A549 (cell line): Measurements from ENCODE around the gene HLA-DOA. TPM values are rescaled to one million over a fixed set of nuclear protein-coding genes. Genes with fewer than 3 reads are reported as not detected.

ENCODE experiments used
- ATAC-seq, 2 experiments: fragments of 200-7000 bp in 1 of 2; fragments of >200 bp in 1 of 2; cut with Nextera tagmentation in 1 of 2; cut with Tn5 transposase in 1 of 2; 3 replicates each; pipeline versions ENCODE4 v1.8.0 to v1.9.1; 2018 to 2020; ENCODE audit warnings: mild to moderate bottlenecking in 1 of 2, moderate library complexity in 1 of 2
- CTCF ChIA-PET: fragments of 300-600 bp; sonication (Branson Sonifier 250); formaldehyde crosslinking; extraction: SDS; loops from one replicate; lab custom pipeline; 2021; ENCODE audit warnings: antibody characterized with exemption, inconsistent platforms; lab: Yijun Ruan, JAX
- POLR2A ChIA-PET: fragments of 350-600 bp; formaldehyde crosslinking; extraction: SDS; loops from one replicate; lab custom pipeline; 2021; ENCODE audit warnings: antibody characterized with exemption, inconsistent platforms; lab: Yijun Ruan, JAX
- DNase-seq, 2 experiments: peaks; one replicate each; pipeline versions ENCODE4 v3.0.0 to v3.0.0-alpha.2; 2011 to 2016; ENCODE audit warnings: low read depth in 1 of 2, low spot score in 1 of 2
- FAIRE-seq: peaks from 2 replicates; lab custom pipeline; 2011; peaks lifted over from hg19 to GRCh38; lab: Jason Lieb, UNC
- H3K27ac ChIP-seq, 2 experiments: fragments of >200 bp; sonication (Bioruptor Twin); formaldehyde crosslinking; 3 replicates each; pipeline ENCODE4 v1.5.1; 2016 to 2017
- H3K4me1 ChIP-seq: fragments of >200 bp; sonication (Bioruptor Twin); formaldehyde crosslinking; 3 replicates; pipeline ENCODE4 v1.6.1; 2016
- H3K4me2 ChIP-seq: fragments of >200 bp; sonication (Bioruptor Twin); formaldehyde crosslinking; 3 replicates; pipeline ENCODE4 v1.6.1; 2016
- H3K4me3 ChIP-seq: fragments of >200 bp; sonication (Bioruptor Twin); formaldehyde crosslinking; 3 replicates; pipeline ENCODE4 v1.5.1; 2016
- H3K9me3 ChIP-seq: fragments of >200 bp; sonication (Bioruptor Twin); formaldehyde crosslinking; 3 replicates; pipeline ENCODE4 v1.6.1; 2016
- CBX2 ChIP-seq: fragments of 200-600 bp; sonication (generic); IDR thresholded peaks from 2 replicates; pipeline ENCODE4 v1.6.1; 2016; ENCODE audit warnings: low read depth, mild to moderate bottlenecking, borderline replicate concordance
- CHD2 ChIP-seq: fragments of 150-350 bp; IDR thresholded peaks from 2 replicates; pipeline ENCODE4 v1.6.1; 2014; ENCODE audit warnings: low read length; ENCODE audit not compliant: partially characterized antibody
- EHF ChIP-seq: fragments of 250-450 bp; sonication (Bioruptor Pico); IDR thresholded peaks from 2 replicates; pipeline ENCODE4 v1.5.0; 2020; ENCODE audit warnings: mild to moderate bottlenecking
- EHMT2 ChIP-seq: fragments of 200-600 bp; sonication (generic); IDR thresholded peaks from 2 replicates; pipeline ENCODE4 v1.6.1; 2016; ENCODE audit warnings: antibody characterized with exemption, low read depth, mild to moderate bottlenecking, moderate library complexity
- ESRRA ChIP-seq: fragments of 150-350 bp; IDR thresholded peaks from 2 replicates; pipeline ENCODE4 v1.6.1; 2014; ENCODE audit warnings: mild to moderate bottlenecking, low read length, borderline replicate concordance
- FOSL2 ChIP-seq, 2 experiments: fragments of 450-650 bp in 1 of 2; fragments of >200 bp in 1 of 2; sonication (Bioruptor Twin) in 1 of 2; formaldehyde crosslinking; IDR thresholded peaks; 2 replicates each; pipeline versions ENCODE4 v1.5.0 to v1.6.1; 2016 to 2020; ENCODE audit warnings: mild to moderate bottlenecking in 1 of 2, moderate library complexity in 1 of 2
- GATA3 ChIP-seq: IDR thresholded peaks from 2 replicates; pipeline ENCODE4 v1.6.1; 2012; ENCODE audit warnings: borderline replicate concordance
- HES2 ChIP-seq: fragments of >200 bp; sonication (Bioruptor Twin); formaldehyde crosslinking; IDR thresholded peaks from 2 replicates; pipeline ENCODE4 v1.6.1; 2016
- HMGXB4 ChIP-seq: fragments of 250-450 bp; sonication (Bioruptor Pico); IDR thresholded peaks from 2 replicates; pipeline ENCODE4 v1.5.0; 2021; ENCODE audit warnings: mild to moderate bottlenecking, moderate library complexity, borderline replicate concordance
- HOXB13 ChIP-seq: fragments of 250-450 bp; sonication (Bioruptor Pico); IDR thresholded peaks from 2 replicates; pipeline ENCODE4 v1.5.0; 2020; ENCODE audit warnings: low read depth, mild to moderate bottlenecking, moderate library complexity
- JUN ChIP-seq, 2 experiments: fragments of >200 bp; sonication (Bioruptor Twin); formaldehyde crosslinking; IDR thresholded peaks; 2 replicates in 1 of 2; 3 replicates in 1 of 2; pipeline ENCODE4 v1.6.1; 2016 to 2017
- JUNB ChIP-seq: fragments of >200 bp; sonication (Bioruptor Twin); formaldehyde crosslinking; IDR thresholded peaks from 2 replicates; pipeline ENCODE4 v1.6.1; 2016
- MAX ChIP-seq: IDR thresholded peaks from 2 replicates; pipeline ENCODE4 v1.6.1; 2012
- NFE2L2 ChIP-seq: fragments of 150-350 bp; conservative IDR thresholded peaks from 2 replicates; pipeline ENCODE4 v1.6.1; 2014; ENCODE audit warnings: low read length
- NR3C1 ChIP-seq: fragments of >200 bp; sonication (Bioruptor Twin); formaldehyde crosslinking; IDR thresholded peaks from 3 replicates; pipeline ENCODE4 v1.6.1; 2017
- PHF8 ChIP-seq: fragments of 200-600 bp; sonication (generic); IDR thresholded peaks from 2 replicates; pipeline ENCODE4 v1.6.1; 2016; ENCODE audit warnings: low read depth, mild to moderate bottlenecking, antibody characterized with exemption, moderate library complexity, borderline replicate concordance
- POLR2A ChIP-seq: IDR thresholded peaks from 2 replicates; pipeline ENCODE4 v1.6.1; 2012; ENCODE audit warnings: mild to moderate bottlenecking, low read length
- RARB ChIP-seq: fragments of 250-450 bp; sonication (Bioruptor Pico); IDR thresholded peaks from 2 replicates; pipeline ENCODE4 v1.8.0; 2021; ENCODE audit warnings: mild to moderate bottlenecking, moderate library complexity
- RCOR1 ChIP-seq: fragments of 150-350 bp; IDR thresholded peaks from 2 replicates; pipeline ENCODE4 v1.6.1; 2014; ENCODE audit warnings: antibody characterized with exemption, low read length, low read depth
- RFX5 ChIP-seq: fragments of 450-650 bp; IDR thresholded peaks from 2 replicates; pipeline ENCODE4 v1.7.1; 2014; ENCODE audit warnings: antibody characterized with exemption, mild to moderate bottlenecking, moderate library complexity
- RNF2 ChIP-seq: fragments of 200-600 bp; sonication (generic); IDR thresholded peaks from 2 replicates; pipeline ENCODE4 v1.6.1; 2016; ENCODE audit warnings: low read depth, mild to moderate bottlenecking, antibody characterized with exemption, moderate library complexity, borderline replicate concordance
- TFCP2L1 ChIP-seq: fragments of 250-450 bp; sonication (Bioruptor Pico); IDR thresholded peaks from 2 replicates; pipeline ENCODE4 v1.5.0; 2021; ENCODE audit warnings: mild to moderate bottlenecking
- TP53 ChIP-seq: fragments of 250-450 bp; sonication (Bioruptor Pico); IDR thresholded peaks from 2 replicates; pipeline ENCODE4 v1.5.0; 2021; ENCODE audit warnings: mild to moderate bottlenecking, moderate library complexity
- USF2 ChIP-seq: fragments of 450-650 bp; IDR thresholded peaks from 2 replicates; pipeline ENCODE4 v1.6.1; 2014; ENCODE audit warnings: antibody characterized with exemption
- ZC3H11A ChIP-seq: fragments of 450-650 bp; IDR thresholded peaks from 2 replicates; pipeline ENCODE4 v1.6.1; 2014; ENCODE audit warnings: antibody characterized with exemption, mild to moderate bottlenecking
- whole genome bisulfite sequencing: methylation state at CpG from one replicate; pipeline ENCODE4 v1.1.6; 2017; ENCODE audit errors: missing lambda C conversion rate; 5-methylcytosine and 5-hydroxymethylcytosine counted together
- polyA plus RNA-seq, 4 experiments: library from polyadenylated mRNA; depleted of rRNA in 3 of 4; stranded (reverse); fragments of >200 nt; fragmentation: RNase III in 1 of 4; extraction: RNeasy Plus Mini Kit Qiagen cat#74134 plus additional on column Dnase treatment in 1 of 4; gene quantifications; 2 replicates in 3 of 4; 3 replicates in 1 of 4; pipeline ENCODE4 v1.2.3, GENCODE V29; 2011 to 2017

Gene HLA-DOA
- polyA plus RNA-seq, 2 of the 4 experiments (the other 2 are of a cell fraction), result 0.03 to 0.27 TPM

GRCh38 chr6:33034554-33034953 is 25.2 kb upstream of the HLA-DOA start:
- ChIA-PET CTCF (no interaction called here), POLR2A (no interaction called here)
- TF ChIP-seq EHMT2, result no peak
- no peak for TF ChIP-seq CBX2
- TF ChIP-seq TP53 (CRISPR knock-in tag), result no peak
- TF ChIP-seq FOSL2 (IDR thresholded peaks at IDR 0.05), result no peak
- TF ChIP-seq FOSL2 (CRISPR knock-in tag; IDR thresholded peaks at IDR 0.05), result no peak
- no peak for TF ChIP-seq USF2
- no peak for TF ChIP-seq PHF8
- TF ChIP-seq TFCP2L1 (CRISPR knock-in tag), result no peak
- TF ChIP-seq CHD2, result no peak
- no peak for TF ChIP-seq RCOR1
- TF ChIP-seq NFE2L2, result no peak
- no peak for TF ChIP-seq GATA3
- no peak for TF ChIP-seq NR3C1
- TF ChIP-seq ESRRA, result no peak
- TF ChIP-seq EHF, result no peak
- TF ChIP-seq HMGXB4, result no peak
- no peak for TF ChIP-seq RARB (CRISPR knock-in tag)
- no peak for TF ChIP-seq HOXB13 (CRISPR knock-in tag)
- no peak for TF ChIP-seq RFX5
- ATAC-seq, result no peak
- no peak overlapping the region for H3K27ac ChIP-seq
- 100% methylated on average over 1 of the region's 1 CpG for WGBS
- H3K4me1 ChIP-seq, result no peaks in the 10 kb centered on the region
- H3K9me3 ChIP-seq, result peaks cover 3% of the 10 kb centered on the region; the same call in 1 of the 3 replicates
- no peak for DNase-seq
- no peak overlapping the region for H3K4me2 ChIP-seq
- no peak for FAIRE-seq
- no peak overlapping the region for H3K4me3 ChIP-seq

GRCh38 chr6:33030245-33030644 is 20.9 kb upstream of the HLA-DOA start:
- POLR2A ChIA-PET, result no interaction called here

More at GRCh38 chr6:33030245-33030644, 20.9 kb upstream of the HLA-DOA start:
- no peak overlapping the region for H3K4me3 ChIP-seq
- H3K9me3 ChIP-seq, result no peaks in the 10 kb centered on the region; the same call in 2 of the 3 replicates
- ATAC-seq (no peak), DNase-seq (no peak), FAIRE-seq (no peak)
- WGBS, result 0% methylated on average over 3 of the region's 3 CpGs
- no peak for TF ChIP-seq RNF2
- TF ChIP-seq JUNB, result no peak
- TF ChIP-seq HES2, result no peak
- TF ChIP-seq TFCP2L1 (CRISPR knock-in tag), result no peak
- TF ChIP-seq ZC3H11A, result no peak
- no peak for TF ChIP-seq JUN (IDR thresholded peaks at IDR 0.05)
- no peak for TF ChIP-seq MAX
- TF ChIP-seq POLR2A, result no peak
- H3K4me2 ChIP-seq, result no peak overlapping the region
- H3K4me1 ChIP-seq, result no peaks in the 10 kb centered on the region
- CTCF ChIA-PET, result no interaction called here
- no peak overlapping the region for H3K27ac ChIP-seq
